NCI-H146 (cell line): ENCODE data around the gene TMEM269.

Experiments
- DNase-seq: peaks from one replicate; lab custom pipeline; 2025; lab: John Stamatoyannopoulos, UW

Gene TMEM269

GRCh38 chr1:42848823-42849537 is 64.2 kb downstream of the TMEM269 start:
- no peak for DNase-seq

- DNase-seq = no peak
These were observed 65.2 kb downstream of the TMEM269 start for GRCh38 chr1:42849944-42850343.
